ENCODE data around the gene CLMP. TPM values are rescaled to one million over a fixed set of nuclear protein-coding genes. Genes with fewer than 3 reads are reported as not detected.

Gene CLMP
- total and polyA plus RNA-seq, 7 experiments from 2014 or later: 0.08 to 0.60 (median 0.27) TPM

DNA sequence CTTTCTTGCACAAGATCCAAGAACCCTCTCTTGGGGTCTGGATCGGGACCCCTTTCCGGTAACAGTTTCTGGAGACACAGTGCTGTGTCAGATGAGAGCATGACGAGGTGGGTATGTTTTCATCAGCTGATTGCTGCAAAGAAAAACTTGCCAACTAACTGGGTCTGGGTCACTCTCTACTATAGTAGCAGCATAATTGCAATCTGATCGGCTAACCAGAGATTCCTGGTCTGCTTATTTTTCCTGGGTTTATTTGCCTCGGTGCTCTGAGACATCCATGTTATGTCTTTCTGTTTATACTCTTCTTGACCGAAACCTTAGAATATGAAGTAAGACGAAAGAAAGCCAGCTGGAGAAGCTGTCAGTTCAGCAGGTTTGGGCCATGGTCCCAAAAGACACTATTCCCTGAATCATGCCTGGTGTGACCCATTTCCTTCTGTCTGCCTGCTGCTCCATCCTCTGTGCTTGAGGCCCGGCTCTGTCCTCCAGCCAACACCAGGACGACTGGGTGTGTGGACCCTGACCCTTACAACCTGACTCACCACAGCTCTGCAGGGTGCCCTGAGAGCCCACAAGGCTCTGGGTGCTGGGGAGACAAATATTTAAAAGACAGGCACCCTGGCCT lies 24.1 kb upstream of the CLMP start:
- Mint-ChIP-seq H3K9me3 (peaks cover 3 to 22% (median 12%) of the 10 kb centered on the region in 11 donors), H3K27ac (no peak overlapping the region), H3K27me3 (peaks cover 8 to 52% (median 17%) of the 10 kb centered on the region in 5 donors), H3K4me1 (no peaks in the 10 kb centered on the region), H3K4me3 (no peak overlapping the region), H3K36me3 (peaks cover 0 to 18% (median 0%) of the 10 kb centered on the region in 5 donors)
- Histone ChIP-seq H3K9me3 (ENCODE audit: control insufficient read depth in 2 of 3, low read length in 3 of 3) (no peaks in the 10 kb centered on the region), H3K4me1 (ENCODE audit: control insufficient read depth in 2 of 2, insufficient read depth in 2 of 2, low read length in 2 of 2) (no peaks in the 10 kb centered on the region), H3K27me3 (ENCODE audit: control insufficient read depth in 2 of 2, insufficient read depth in 2 of 2, low read length in 2 of 2) (no peaks in the 10 kb centered on the region), H3K36me3 (ENCODE audit: control insufficient read depth in 2 of 3, insufficient read depth in 3 of 3, low read length in 3 of 3) (no peaks in the 10 kb centered on the region), H3K27ac (ENCODE audit: low read depth, low read length) (no peak overlapping the region), H3K4me3 (ENCODE audit: low read length) (no peak overlapping the region)
- DNase-seq: no peak
- ATAC-seq: no peak
- intact Hi-C loops (cut with micrococcal nuclease): no loop called here
- POLR2A ChIA-PET: no interaction called here
- CTCF ChIA-PET: interaction anchor here (1.5 kb wide), 1 partner anchor 28 kb away, joined by 4 read pairs; no protein-coding TSS in a partner anchor

DNA sequence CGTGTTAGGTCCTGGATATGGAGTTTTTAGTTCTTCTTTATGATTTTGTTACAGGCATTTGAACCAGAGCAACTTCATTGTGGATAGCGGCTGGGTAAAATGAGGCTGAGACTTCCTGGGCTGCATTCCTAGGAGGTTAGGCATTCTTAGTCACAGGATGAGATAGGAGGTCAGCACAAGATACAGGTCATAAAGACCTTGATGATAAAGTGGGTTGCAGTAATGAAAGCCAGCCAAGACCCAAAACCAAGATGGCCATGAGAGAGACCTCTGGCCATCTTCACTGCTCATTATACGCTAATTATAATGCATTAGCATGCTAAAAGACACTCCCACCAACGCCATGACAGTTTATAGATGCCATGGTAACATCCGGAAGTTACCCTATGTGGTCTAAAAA lies 23.4 kb upstream of the CLMP start:
- DNase-seq (no peak), ATAC-seq (no peak)
- H3K27me3 ChIP-seq (ENCODE audit: control insufficient read depth in 2 of 2, insufficient read depth in 2 of 2, low read length in 2 of 2): no peaks in the 10 kb centered on the region
- POLR2A ChIA-PET: no interaction called here
- Mint-ChIP-seq H3K27ac (peak overlapping the region in 1 of 9 donors; percentile 37), H3K36me3 (peaks cover 0 to 18% (median 0%) of the 10 kb centered on the region in 5 donors), H3K4me1 (no peaks in the 10 kb centered on the region), H3K27me3 (peaks cover 8 to 56% (median 22%) of the 10 kb centered on the region in 5 donors), H3K4me3 (no peak overlapping the region), H3K9me3 (peaks cover 3 to 22% (median 12%) of the 10 kb centered on the region in 11 donors)
- H3K36me3 ChIP-seq (ENCODE audit: control insufficient read depth in 2 of 3, insufficient read depth in 3 of 3, low read length in 3 of 3): no peaks in the 10 kb centered on the region
- intact Hi-C loops (cut with micrococcal nuclease): no loop called here
- H3K4me3 ChIP-seq (ENCODE audit: low read length): no peak overlapping the region
- H3K4me1 ChIP-seq (ENCODE audit: control insufficient read depth in 2 of 2, insufficient read depth in 2 of 2, low read length in 2 of 2): no peaks in the 10 kb centered on the region
- no peak overlapping the region for H3K27ac ChIP-seq (ENCODE audit: low read depth, low read length)
- H3K9me3 ChIP-seq (ENCODE audit: control insufficient read depth in 2 of 3, low read length in 3 of 3): no peaks in the 10 kb centered on the region
- CTCF ChIA-PET: interaction anchor here (1.5 kb wide), 1 partner anchor 28 kb away, joined by 4 read pairs; no protein-coding TSS in a partner anchor

DNA sequence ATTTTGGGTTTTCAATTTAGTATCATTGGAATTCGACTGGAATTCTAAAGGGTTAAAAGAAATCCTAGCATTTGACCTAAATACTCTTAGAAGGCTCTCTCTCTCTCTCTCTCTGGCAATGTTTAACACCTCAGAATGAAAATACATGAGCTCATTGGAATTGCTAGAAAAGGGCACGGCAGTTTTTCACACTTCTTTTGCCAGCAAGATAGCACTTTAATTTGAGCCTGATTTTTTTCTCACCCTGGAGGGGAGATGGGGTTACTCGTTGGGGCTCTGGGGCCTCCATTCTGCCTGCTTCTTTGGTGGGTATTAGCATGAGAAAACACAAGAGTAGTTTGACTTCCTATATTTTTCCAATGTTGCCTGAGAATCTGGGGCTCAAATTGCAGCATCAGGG lies 22.8 kb upstream of the CLMP start:
- ChIA-PET CTCF (interaction anchor here (1.5 kb wide), 1 partner anchor 29 kb away, joined by 4 read pairs; no protein-coding TSS in a partner anchor), POLR2A (no interaction called here)
- Mint-ChIP-seq H3K9me3 (peaks cover 0 to 19% (median 11%) of the 10 kb centered on the region in 11 donors), H3K36me3 (peaks cover 0 to 16% (median 0%) of the 10 kb centered on the region in 5 donors), H3K4me3 (no peak overlapping the region), H3K27ac (no peak overlapping the region), H3K27me3 (peaks cover 8 to 57% (median 24%) of the 10 kb centered on the region in 5 donors), H3K4me1 (no peaks in the 10 kb centered on the region)
- ATAC-seq: no peak
- H3K27ac ChIP-seq (ENCODE audit: low read depth, low read length): no peak overlapping the region
- H3K9me3 ChIP-seq (ENCODE audit: control insufficient read depth in 2 of 3, low read length in 3 of 3): no peaks in the 10 kb centered on the region
- no peak for DNase-seq
- H3K4me1 ChIP-seq (ENCODE audit: control insufficient read depth in 2 of 2, insufficient read depth in 2 of 2, low read length in 2 of 2): no peaks in the 10 kb centered on the region
- no peaks in the 10 kb centered on the region for H3K27me3 ChIP-seq (ENCODE audit: control insufficient read depth in 2 of 2, insufficient read depth in 2 of 2, low read length in 2 of 2)
- no peak overlapping the region for H3K4me3 ChIP-seq (ENCODE audit: low read length)
- H3K36me3 ChIP-seq (ENCODE audit: control insufficient read depth in 2 of 3, insufficient read depth in 3 of 3, low read length in 3 of 3): no peaks in the 10 kb centered on the region
- intact Hi-C loops (cut with micrococcal nuclease): no loop called here

DNA sequence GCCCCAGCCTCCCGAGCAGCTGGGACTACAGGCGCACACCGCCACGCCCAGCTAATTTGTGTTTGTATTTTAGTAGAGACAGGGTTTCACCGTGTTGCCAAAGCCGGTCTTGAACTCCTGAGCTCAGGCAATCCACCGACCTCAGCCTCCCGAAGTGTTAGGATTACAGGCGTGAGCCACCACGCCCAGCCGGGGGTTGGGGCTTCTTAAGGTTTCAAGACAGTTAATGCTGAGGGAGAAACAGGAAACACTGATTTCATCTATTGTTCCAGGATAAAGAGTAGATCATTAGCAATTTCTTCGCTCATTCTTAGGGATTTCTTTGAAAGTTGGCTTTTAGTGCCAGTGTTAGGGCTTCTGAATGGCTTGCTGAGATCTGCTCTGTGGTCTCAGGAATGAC lies 21.2 kb upstream of the CLMP start:
- H3K9me3 ChIP-seq (ENCODE audit: control insufficient read depth in 2 of 3, low read length in 3 of 3): no peaks in the 10 kb centered on the region
- no peak overlapping the region for H3K4me3 Mint-ChIP-seq
- no peaks in the 10 kb centered on the region for H3K4me1 ChIP-seq (ENCODE audit: control insufficient read depth in 2 of 2, insufficient read depth in 2 of 2, low read length in 2 of 2)
- H3K36me3 ChIP-seq (ENCODE audit: control insufficient read depth in 2 of 3, insufficient read depth in 3 of 3, low read length in 3 of 3): no peaks in the 10 kb centered on the region
- H3K27ac Mint-ChIP-seq: no peak overlapping the region
- ATAC-seq (no peak), DNase-seq (no peak)
- no peak overlapping the region for H3K27ac ChIP-seq (ENCODE audit: low read depth, low read length)
- no peaks in the 10 kb centered on the region for H3K4me1 Mint-ChIP-seq
- intact Hi-C loops (cut with micrococcal nuclease): no loop called here
- no peaks in the 10 kb centered on the region for H3K27me3 ChIP-seq (ENCODE audit: control insufficient read depth in 2 of 2, insufficient read depth in 2 of 2, low read length in 2 of 2)
- peaks cover 0 to 2% (median 0%) of the 10 kb centered on the region in 11 donors for H3K9me3 Mint-ChIP-seq
- H3K36me3 Mint-ChIP-seq: no peaks in the 10 kb centered on the region
- CTCF ChIA-PET: no interaction called here
- peaks cover 14 to 53% (median 28%) of the 10 kb centered on the region in 5 donors for H3K27me3 Mint-ChIP-seq
- H3K4me3 ChIP-seq (ENCODE audit: low read length): no peak overlapping the region
- POLR2A ChIA-PET: interaction anchor here (0.7 kb wide), 1 partner anchor 13 kb away, joined by 3 read pairs; no protein-coding TSS in a partner anchor

DNA sequence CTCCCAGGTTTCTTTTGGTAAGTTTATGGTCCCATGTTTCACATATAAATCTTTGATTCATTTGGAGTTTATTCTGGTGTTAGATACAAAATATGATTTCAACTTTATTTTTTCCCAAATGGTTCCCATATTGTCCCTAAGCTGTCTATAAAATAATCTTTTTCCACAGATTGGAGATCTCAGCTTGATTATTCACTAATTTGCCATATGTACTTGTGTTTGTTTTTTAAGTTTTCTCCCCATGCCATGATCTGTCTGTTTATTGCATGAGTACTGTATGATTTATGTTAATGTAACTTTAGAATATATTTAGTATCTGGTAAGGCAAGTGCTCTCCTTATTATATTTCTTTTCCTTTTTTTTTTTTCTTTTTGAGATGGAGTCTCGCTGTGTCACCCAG lies 19.9 kb upstream of the CLMP start:
- Histone ChIP-seq H3K36me3 (ENCODE audit: control insufficient read depth in 2 of 3, insufficient read depth in 3 of 3, low read length in 3 of 3) (no peaks in the 10 kb centered on the region), H3K27me3 (ENCODE audit: control insufficient read depth in 2 of 2, insufficient read depth in 2 of 2, low read length in 2 of 2) (no peaks in the 10 kb centered on the region), H3K9me3 (ENCODE audit: control insufficient read depth in 2 of 3, low read length in 3 of 3) (no peaks in the 10 kb centered on the region), H3K27ac (ENCODE audit: low read depth, low read length) (no peak overlapping the region), H3K4me3 (ENCODE audit: low read length) (no peak overlapping the region), H3K4me1 (ENCODE audit: control insufficient read depth in 2 of 2, insufficient read depth in 2 of 2, low read length in 2 of 2) (no peaks in the 10 kb centered on the region)
- H3K9me3 Mint-ChIP-seq: no peaks in the 10 kb centered on the region
- H3K36me3 Mint-ChIP-seq: no peaks in the 10 kb centered on the region
- no peak for ATAC-seq
- intact Hi-C loops (cut with micrococcal nuclease): no loop called here
- H3K4me1 Mint-ChIP-seq: no peaks in the 10 kb centered on the region
- DNase-seq: no peak
- ChIA-PET POLR2A (no interaction called here), CTCF (no interaction called here)
- peaks cover 17 to 55% (median 34%) of the 10 kb centered on the region in 5 donors for H3K27me3 Mint-ChIP-seq
- H3K4me3 Mint-ChIP-seq: no peak overlapping the region
- H3K27ac Mint-ChIP-seq: no peak overlapping the region

DNA sequence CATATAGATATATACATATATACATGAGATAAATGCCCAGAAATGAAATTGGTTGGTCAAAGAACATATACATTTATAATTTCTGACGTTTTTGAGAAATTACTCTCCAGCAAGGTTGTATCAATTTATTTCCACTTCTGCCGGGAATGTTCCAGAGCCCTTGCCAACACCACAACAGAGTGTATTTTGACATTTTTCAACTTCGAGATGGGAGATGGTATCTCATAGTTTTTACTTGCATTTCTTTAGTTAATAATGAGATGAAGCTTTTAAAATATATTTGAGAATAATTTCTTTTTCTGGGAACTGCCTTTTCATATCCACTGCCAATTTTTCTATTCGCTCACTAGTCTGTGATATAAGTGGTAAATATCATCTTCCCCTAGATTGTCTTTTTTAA lies 19.3 kb upstream of the CLMP start:
- Histone ChIP-seq H3K36me3 (ENCODE audit: control insufficient read depth in 2 of 3, insufficient read depth in 3 of 3, low read length in 3 of 3) (no peaks in the 10 kb centered on the region), H3K4me3 (ENCODE audit: low read length) (no peak overlapping the region), H3K4me1 (ENCODE audit: control insufficient read depth in 2 of 2, insufficient read depth in 2 of 2, low read length in 2 of 2) (no peaks in the 10 kb centered on the region), H3K27ac (ENCODE audit: low read depth, low read length) (no peak overlapping the region), H3K9me3 (ENCODE audit: control insufficient read depth in 2 of 3, low read length in 3 of 3) (no peaks in the 10 kb centered on the region), H3K27me3 (ENCODE audit: control insufficient read depth in 2 of 2, insufficient read depth in 2 of 2, low read length in 2 of 2) (no peaks in the 10 kb centered on the region)
- no peak for ATAC-seq
- H3K4me3 Mint-ChIP-seq: no peak overlapping the region
- intact Hi-C loops (cut with micrococcal nuclease): no loop called here
- ChIA-PET POLR2A (no interaction called here), CTCF (no interaction called here)
- H3K9me3 Mint-ChIP-seq: no peaks in the 10 kb centered on the region
- H3K36me3 Mint-ChIP-seq: no peaks in the 10 kb centered on the region
- H3K4me1 Mint-ChIP-seq: no peaks in the 10 kb centered on the region
- H3K27ac Mint-ChIP-seq: no peak overlapping the region
- DNase-seq: no peak
- peaks cover 20 to 59% (median 34%) of the 10 kb centered on the region in 5 donors for H3K27me3 Mint-ChIP-seq

DNA sequence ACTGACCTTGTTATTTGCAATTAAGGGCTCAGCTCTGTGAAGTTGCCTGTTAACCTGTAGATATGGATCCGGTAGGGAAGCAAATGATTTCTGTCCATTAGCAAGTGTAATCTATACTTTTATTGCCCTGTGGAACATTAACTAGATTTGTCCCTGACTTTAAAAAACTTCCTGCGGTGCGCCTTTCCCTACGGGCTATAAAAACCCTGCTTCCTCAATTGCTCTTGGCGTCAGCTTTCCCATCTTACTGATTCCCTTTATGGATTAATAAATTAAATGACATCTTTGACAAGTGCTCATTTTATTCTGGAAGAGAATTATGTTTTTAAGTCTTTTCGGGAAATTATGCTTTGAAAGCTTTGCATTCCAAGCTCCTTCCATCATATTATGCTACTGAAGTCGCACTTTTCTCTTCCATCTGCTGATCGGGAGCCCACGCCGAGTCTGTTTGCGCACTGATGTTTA lies 18.3 kb upstream of the CLMP start:
- H3K4me3 Mint-ChIP-seq: no peak overlapping the region

More for the DNA sequence above, 18.3 kb upstream of the CLMP start:
- intact Hi-C loops (cut with micrococcal nuclease): no loop called here
- ChIA-PET CTCF (no interaction called here), POLR2A (interaction anchor here (0.6 kb wide), 1 partner anchor 77 kb away, joined by 3 read pairs; no protein-coding TSS in a partner anchor)
- H3K4me1 Mint-ChIP-seq: no peaks in the 10 kb centered on the region
- H3K4me1 ChIP-seq (ENCODE audit: control insufficient read depth in 2 of 2, insufficient read depth in 2 of 2, low read length in 2 of 2): no peaks in the 10 kb centered on the region
- no peaks in the 10 kb centered on the region for H3K9me3 ChIP-seq (ENCODE audit: control insufficient read depth in 2 of 3, low read length in 3 of 3)
- H3K27me3 Mint-ChIP-seq: peaks cover 28 to 63% (median 42%) of the 10 kb centered on the region in 5 donors
- H3K27me3 ChIP-seq (ENCODE audit: control insufficient read depth in 2 of 2, insufficient read depth in 2 of 2, low read length in 2 of 2): no peaks in the 10 kb centered on the region
- DNase-seq: no peak
- no peak overlapping the region for H3K4me3 ChIP-seq (ENCODE audit: low read length)
- no peak overlapping the region for H3K27ac ChIP-seq (ENCODE audit: low read depth, low read length)
- no peaks in the 10 kb centered on the region for H3K36me3 Mint-ChIP-seq
- no peaks in the 10 kb centered on the region for H3K9me3 Mint-ChIP-seq
- no peak overlapping the region for H3K27ac Mint-ChIP-seq
- no peak for ATAC-seq
- H3K36me3 ChIP-seq (ENCODE audit: control insufficient read depth in 2 of 3, insufficient read depth in 3 of 3, low read length in 3 of 3): no peaks in the 10 kb centered on the region

Data from naive thymus-derived CD4-positive, alpha-beta T cell (primary cell).